CD14-positive monocyte (primary cell): ENCODE results near the gene RASGEF1B. TPM values are rescaled to one million over a fixed set of nuclear protein-coding genes. Genes with fewer than 3 reads are reported as not detected.
A peak's percentile ranks its signal among the peaks of the same experiment; 100 is the strongest.

Experiments used
- DNase-seq, 3 donors: peaks; one replicate each; pipeline ENCODE4 v3.0.0-alpha.2; 2011 to 2022
- H2AFZ ChIP-seq: 2 replicates; pipeline ENCODE4 v1.6.0; 2012; ENCODE audit warnings: mild to moderate bottlenecking, low read depth, low read length, inconsistent platforms; ENCODE audit not compliant: insufficient read depth, poor library complexity, severe bottlenecking
- H3K27ac ChIP-seq, 2 donors: 1 replicate in 1 of 2; 2 replicates in 1 of 2; pipeline ENCODE4 v1.5.1; 2012 to 2013; ENCODE audit warnings: low read length in 2 of 2, control low read depth in 1 of 2, inconsistent platforms in 1 of 2, low read depth in 1 of 2, mild to moderate bottlenecking in 1 of 2
- H3K27me3 ChIP-seq, 2 donors: one replicate each; pipeline versions ENCODE4 v1.6.0 to v1.6.1; 2011 to 2013; ENCODE audit warnings: low read length in 2 of 2; ENCODE audit not compliant: control insufficient read depth in 2 of 2, insufficient read depth in 2 of 2
- H3K36me3 ChIP-seq, 2 donors: replicated peaks in 1 of 2; 1 replicate in 1 of 2; 2 replicates in 1 of 2; pipeline versions ENCODE4 v1.5.1 to v1.6.1; 2012 to 2013; ENCODE audit warnings: low read length in 2 of 2, control low read depth in 1 of 2, inconsistent platforms in 1 of 2, mild to moderate bottlenecking in 1 of 2; ENCODE audit not compliant: insufficient read depth in 2 of 2, control insufficient read depth in 1 of 2
- H3K4me1 ChIP-seq, 2 donors: 1 replicate in 1 of 2; 2 replicates in 1 of 2; pipeline versions ENCODE4 v1.5.1 to v1.6.1; 2012 to 2013; ENCODE audit warnings: low read length in 2 of 2, control low read depth in 1 of 2, inconsistent platforms in 1 of 2, mild to moderate bottlenecking in 1 of 2, moderate library complexity in 1 of 2; ENCODE audit not compliant: insufficient read depth in 2 of 2, control insufficient read depth in 1 of 2
- H3K4me2 ChIP-seq: replicated peaks from 2 replicates; pipeline ENCODE3; 2012; ENCODE audit warnings: low read length, moderate library complexity, mild to moderate bottlenecking; ENCODE audit not compliant: poor library complexity, severe bottlenecking; ENCODE audit errors: extremely low read depth
- H3K4me3 ChIP-seq, 3 experiments: fragments of 200-600 bp in 1 of 3; sonication (generic) in 1 of 3; replicated peaks in 1 of 3; 1 replicate in 2 of 3; 2 replicates in 1 of 3; pipeline ENCODE4 v1.5.1; 2011 to 2013; ENCODE audit warnings: low read length in 3 of 3, mild to moderate bottlenecking in 3 of 3, control low read depth in 2 of 3, low read depth in 2 of 3, inconsistent platforms in 1 of 3, moderate library complexity in 1 of 3
- H3K79me2 ChIP-seq: 2 replicates; pipeline ENCODE4 v1.6.0; 2012; ENCODE audit warnings: mild to moderate bottlenecking, control low read depth, inconsistent platforms, low read length, moderate library complexity; ENCODE audit not compliant: insufficient read depth
- H3K9ac ChIP-seq: 2 replicates; pipeline ENCODE4 v1.6.0; 2017; ENCODE audit warnings: low read length, mild to moderate bottlenecking; ENCODE audit not compliant: insufficient read depth, poor library complexity, severe bottlenecking
- H3K9me3 ChIP-seq, 2 donors: replicated peaks in 1 of 2; 1 replicate in 1 of 2; 2 replicates in 1 of 2; pipeline versions ENCODE4 v1.5.1 to v1.6.1; 2012 to 2013; ENCODE audit warnings: low read length in 2 of 2, control low read depth in 1 of 2; ENCODE audit not compliant: control insufficient read depth in 1 of 2, insufficient read depth in 1 of 2
- H4K20me1 ChIP-seq: 2 replicates; pipeline ENCODE4 v1.6.0; 2012; ENCODE audit warnings: mild to moderate bottlenecking, low read length, control low read depth, moderate library complexity; ENCODE audit not compliant: insufficient read depth
- H3K27ac Mint-ChIP-seq, 7 donors: one replicate each; pipeline ENCODE4 v1.8.0; 2020; ENCODE audit warnings: mild to moderate bottlenecking in 7 of 7, mixed read lengths in 7 of 7, moderate library complexity in 6 of 7, inconsistent platforms in 2 of 7
- H3K27me3 Mint-ChIP-seq, 3 donors: one replicate each; pipeline ENCODE4 v1.8.0; 2021 to 2022; ENCODE audit warnings: low read depth in 3 of 3, mild to moderate bottlenecking in 3 of 3, mixed read lengths in 3 of 3, moderate library complexity in 3 of 3, inconsistent platforms in 1 of 3
- H3K36me3 Mint-ChIP-seq, 2 donors: one replicate each; pipeline ENCODE4 v1.8.0; 2020; ENCODE audit warnings: mixed read lengths in 2 of 2, inconsistent platforms in 1 of 2, mild to moderate bottlenecking in 1 of 2
- H3K4me1 Mint-ChIP-seq: one replicate; pipeline ENCODE4 v1.8.0; 2020; ENCODE audit warnings: mild to moderate bottlenecking, mixed read lengths
- H3K4me3 Mint-ChIP-seq, 2 donors: one replicate each; pipeline ENCODE4 v1.8.0; 2020; ENCODE audit warnings: mild to moderate bottlenecking in 2 of 2, mixed read lengths in 2 of 2, moderate library complexity in 1 of 2
- H3K9me3 Mint-ChIP-seq, 7 donors: one replicate each; pipeline ENCODE4 v1.8.0; 2020 to 2022; ENCODE audit warnings: mixed read lengths in 7 of 7, mild to moderate bottlenecking in 6 of 7, moderate library complexity in 6 of 7, inconsistent platforms in 2 of 7
- CTCF ChIP-seq: fragments of 200-600 bp; IDR thresholded peaks from one replicate; pipeline ENCODE4 v1.8.0; 2022; ENCODE audit warnings: antibody characterized with exemption, mild to moderate bottlenecking
- WGBS: methylation state at CpG from one replicate; pipeline ENCODE4 v1.1.5; 2013; ENCODE audit warnings: missing lambda C conversion rate; ENCODE audit not compliant: insufficient coverage; 5-methylcytosine and 5-hydroxymethylcytosine counted together
- intact Hi-C, 2 donors: fragments of 100-400 bp; cut with micrococcal nuclease; formaldehyde crosslinking; loops; one replicate each; pipeline versions ENCODE4 v1.15.0 to v1.15.1; 2023
- polyA plus RNA-seq, 3 donors: library from polyadenylated mRNA; depleted of rRNA in 1 of 3; unstranded in 2 of 3; stranded (reverse) in 1 of 3; fragments of 300-500 nt in 2 of 3; fragments of >200 nt in 1 of 3; fragmentation: Illumina TruSeq in 2 of 3; gene quantifications; 1 replicate in 2 of 3; 2 replicates in 1 of 3; pipeline ENCODE4 v1.2.3, GENCODE V29; 2012 to 2021

Gene RASGEF1B
- polyA plus RNA-seq, 3 donors, result 20.3 to 76.9 (median 36.6) TPM

GRCh38 chr4:81410680-81411079, 61.0 kb downstream of the RASGEF1B start:
- H3K27me3 ChIP-seq, result no peaks in the 10 kb centered on the region
- H3K4me3 Mint-ChIP-seq, result no peak overlapping the region
- no peak overlapping the region for H3K4me2 ChIP-seq
- no peaks in the 10 kb centered on the region for H3K36me3 ChIP-seq
- WGBS, result 15% methylated on average over 2 of the region's 2 CpGs
- DNase-seq, result peak in 2 of 3 donors; percentile 26 to 33
- H4K20me1 ChIP-seq, result no peaks in the 10 kb centered on the region
- H3K4me3 ChIP-seq, result no peak overlapping the region
- no peak overlapping the region for H2AFZ ChIP-seq
- no peaks in the 10 kb centered on the region for H3K36me3 Mint-ChIP-seq
- no peaks in the 10 kb centered on the region for H3K9me3 ChIP-seq
- H3K4me1 Mint-ChIP-seq, result peaks cover 17% of the 10 kb centered on the region
- peaks cover 0 to 10% of the 10 kb centered on the region in 2 donors for H3K4me1 ChIP-seq
- TF ChIP-seq CTCF, result no peak
- H3K27ac ChIP-seq, result no peak overlapping the region
- H3K9me3 Mint-ChIP-seq, result peaks cover 0 to 4% (median 0%) of the 10 kb centered on the region in 7 donors
- H3K27ac Mint-ChIP-seq, result peak overlapping the region in 4 of 7 donors; percentile 15 to 72 (median 42)
- H3K9ac ChIP-seq, result no peak overlapping the region
- intact Hi-C loops, result loop anchor here in 1 of 2 donors (10.0 kb wide), 1 partner anchor 954 kb away; no protein-coding TSS in a partner anchor
- H3K27me3 Mint-ChIP-seq, result peaks cover 0 to 5% (median 2%) of the 10 kb centered on the region in 3 donors
- no peaks in the 10 kb centered on the region for H3K79me2 ChIP-seq

- Histone ChIP-seq H3K4me2 (no peak overlapping the region), H3K27me3 (no peaks in the 10 kb centered on the region), H4K20me1 (no peaks in the 10 kb centered on the region), H3K79me2 (no peaks in the 10 kb centered on the region), H3K36me3 (no peaks in the 10 kb centered on the region), H3K4me3 (no peak overlapping the region), H3K9ac (no peak overlapping the region), H3K9me3 (no peaks in the 10 kb centered on the region), H3K4me1 (peaks cover 0 to 13% of the 10 kb centered on the region in 2 donors), H2AFZ (no peak overlapping the region), H3K27ac (no peak overlapping the region)
- no peak for DNase-seq
- 91% methylated on average over 4 of the region's 4 CpGs for WGBS
- Mint-ChIP-seq H3K36me3 (no peaks in the 10 kb centered on the region), H3K4me3 (no peak overlapping the region), H3K4me1 (peaks cover 21% of the 10 kb centered on the region), H3K9me3 (peaks cover 0 to 3% (median 0%) of the 10 kb centered on the region in 7 donors), H3K27ac (peak overlapping the region in 2 of 7 donors; percentile 44 to 68), H3K27me3 (peaks cover 2 to 5% (median 4%) of the 10 kb centered on the region in 3 donors)
- TF ChIP-seq CTCF, result no peak
- intact Hi-C loops, result loop anchor here (5.0 to 10.0 kb wide), 5 partner anchors 52 to 965 kb away; partner anchors contain the start of gene HNRNPD (in 1 of the 2)
Measured at GRCh38 chr4:81409836-81410235, 61.9 kb downstream of the RASGEF1B start.
